T-cell (primary cell): ENCODE data around the gene RAB27B. TPM values are rescaled to one million over a fixed set of nuclear protein-coding genes. Genes with fewer than 3 reads are reported as not detected.

Experiments used
- ATAC-seq, 4 experiments: fragments of 200-7000 bp in 3 of 4; fragments of 150-1000 bp in 1 of 4; cut with Tn5 transposase; replicated peaks in 1 of 4; 1 replicate in 3 of 4; 2 replicates in 1 of 4; pipeline ENCODE4 v1.10.0; 2021; ENCODE audit warnings: moderate library complexity in 3 of 4, mild to moderate bottlenecking in 2 of 4, moderate number of reproducible peaks in 1 of 4
- CTCF ChIA-PET, 2 donors: fragments of 300-600 bp; sonication (Branson Sonifier 250); formaldehyde crosslinking; loops; one replicate each; lab custom pipeline; 2022; ENCODE audit warnings: antibody characterized with exemption in 2 of 2; lab: Charles Lee
- POLR2A ChIA-PET, 2 donors: fragments of 300-600 bp; sonication (Branson Sonifier 250); formaldehyde crosslinking; loops; one replicate each; lab custom pipeline; 2022; ENCODE audit warnings: antibody characterized with exemption in 2 of 2; lab: Charles Lee
- DNase-seq, 35 experiments: peaks; one replicate each; pipeline versions ENCODE4 v3.0.0 to v3.0.0-alpha.2; 2013 to 2023
- H3K27ac ChIP-seq: one replicate; pipeline ENCODE4 v1.5.1; 2013; ENCODE audit warnings: low read length
- H3K27me3 ChIP-seq, 2 experiments: replicated peaks in 1 of 2; 1 replicate in 1 of 2; 2 replicates in 1 of 2; pipeline versions ENCODE4 v1.6.1 to v1.7.0; 2013; ENCODE audit warnings: low read length in 1 of 2, mixed read lengths in 1 of 2; ENCODE audit not compliant: control insufficient read depth in 2 of 2, insufficient read depth in 2 of 2; ENCODE audit errors: extremely low read depth in 1 of 2
- H3K36me3 ChIP-seq, 2 donors: 1 replicate in 1 of 2; 2 replicates in 1 of 2; pipeline versions ENCODE4 v1.6.1 to v1.7.0; 2013; ENCODE audit warnings: low read length in 1 of 2; ENCODE audit not compliant: control insufficient read depth in 2 of 2, insufficient read depth in 1 of 2; ENCODE audit errors: extremely low read depth in 1 of 2
- H3K4me1 ChIP-seq, 2 experiments: 1 replicate in 1 of 2; 2 replicates in 1 of 2; pipeline versions ENCODE4 v1.6.1 to v1.7.0; 2013; ENCODE audit warnings: low read length in 2 of 2, mixed read lengths in 1 of 2; ENCODE audit not compliant: insufficient read depth in 2 of 2, control insufficient read depth in 1 of 2; ENCODE audit errors: extremely low read depth in 1 of 2
- H3K4me3 ChIP-seq, 2 donors: 1 replicate in 1 of 2; 2 replicates in 1 of 2; pipeline versions ENCODE4 v1.5.1 to v1.7.0; 2013; ENCODE audit warnings: mild to moderate bottlenecking in 2 of 2, low read length in 1 of 2, moderate library complexity in 1 of 2; ENCODE audit not compliant: control insufficient read depth in 1 of 2; ENCODE audit errors: extremely low read depth in 1 of 2
- H3K9me3 ChIP-seq: 2 replicates; pipeline ENCODE4 v1.7.0; 2013
- H3K27ac Mint-ChIP-seq, 2 donors: one replicate each; pipeline ENCODE4 v1.8.0; 2020 to 2021; ENCODE audit warnings: mild to moderate bottlenecking in 2 of 2, mixed read lengths in 2 of 2
- H3K27me3 Mint-ChIP-seq, 2 donors: one replicate each; pipeline ENCODE4 v1.8.0; 2021 to 2022; ENCODE audit warnings: mixed read lengths in 2 of 2
- H3K36me3 Mint-ChIP-seq: one replicate; pipeline ENCODE4 v1.8.0; 2021; ENCODE audit warnings: mixed read lengths
- H3K4me1 Mint-ChIP-seq, 3 donors: one replicate each; pipeline ENCODE4 v1.8.0; 2020 to 2022; ENCODE audit warnings: mixed read lengths in 3 of 3, mild to moderate bottlenecking in 1 of 3
- H3K4me3 Mint-ChIP-seq, 3 donors: one replicate each; pipeline ENCODE4 v1.8.0; 2020 to 2022; ENCODE audit warnings: mild to moderate bottlenecking in 3 of 3, mixed read lengths in 3 of 3, moderate library complexity in 3 of 3
- H3K9me3 Mint-ChIP-seq, 3 donors: one replicate each; pipeline ENCODE4 v1.8.0; 2020 to 2022; ENCODE audit warnings: mixed read lengths in 3 of 3
- WGBS: methylation state at CpG from one replicate; pipeline ENCODE4 v1.1.5; 2013; ENCODE audit warnings: missing lambda C conversion rate; ENCODE audit not compliant: insufficient coverage; 5-methylcytosine and 5-hydroxymethylcytosine counted together
- total RNA-seq, 35 experiments: library from RNA in 6 of 35; stranded (reverse) in 6 of 35; fragments of 120-200 nt in 1 of 35; gene quantifications; one replicate each; pipeline versions ENCODE4 v1.2.1 to v1.2.4 and lab custom pipeline; 2013 to 2026

Gene RAB27B
- total RNA-seq, 5 donors from 2014 or later (not counting 1 experiment from before 2014, with no cell fraction given) = 2.6 to 4.3 (median 3.0) TPM

- ATAC-seq (no peak), DNase-seq (no peak)
- H3K9me3 ChIP-seq = no peaks in the 10 kb centered on the region
- POLR2A ChIA-PET = no interaction called here
- no peak overlapping the region for H3K27ac ChIP-seq
- no peak overlapping the region for H3K27ac Mint-ChIP-seq
- no peaks in the 10 kb centered on the region for H3K27me3 Mint-ChIP-seq
- no peaks in the 10 kb centered on the region for H3K27me3 ChIP-seq
- H3K36me3 ChIP-seq = no peaks in the 10 kb centered on the region
- CTCF ChIA-PET = no interaction called here
- peaks cover 24% of the 10 kb centered on the region for H3K36me3 Mint-ChIP-seq
- no peak overlapping the region for H3K4me3 ChIP-seq
- 88% methylated on average over 2 of the region's 6 CpGs for WGBS
- peaks cover 0 to 5% (median 0%) of the 10 kb centered on the region in 3 donors for H3K9me3 Mint-ChIP-seq
- H3K4me1 ChIP-seq = peaks cover 0 to 3% of the 10 kb centered on the region in 2 experiments
- H3K4me3 Mint-ChIP-seq = no peak overlapping the region
- H3K4me1 Mint-ChIP-seq = no peaks in the 10 kb centered on the region
Observed at GRCh38 chr18:54883816-54884604, 55.7 kb downstream of the RAB27B start.

- Mint-ChIP-seq H3K27ac (no peak overlapping the region), H3K4me1 (no peaks in the 10 kb centered on the region), H3K27me3 (no peaks in the 10 kb centered on the region), H3K9me3 (no peaks in the 10 kb centered on the region), H3K4me3 (no peak overlapping the region), H3K36me3 (peaks cover 20% of the 10 kb centered on the region)
- ChIA-PET CTCF (no interaction called here), POLR2A (no interaction called here)
- Histone ChIP-seq H3K9me3 (no peaks in the 10 kb centered on the region), H3K4me3 (no peak overlapping the region), H3K4me1 (peaks cover 0 to 3% of the 10 kb centered on the region in 2 experiments), H3K27ac (no peak overlapping the region), H3K36me3 (no peaks in the 10 kb centered on the region), H3K27me3 (no peaks in the 10 kb centered on the region)
- WGBS = no CpG with 5 or more reads among the region's 2 CpGs
- DNase-seq = no peak
- ATAC-seq = no peak
Observed at GRCh38 chr18:54888378-54888777, 60.1 kb downstream of the RAB27B start.

- WGBS = no CpG with 5 or more reads among the region's 2 CpGs
Observed at GRCh38 chr18:54888933-54889332, 60.7 kb downstream of the RAB27B start.

GRCh38 chr18:54899500-54899899 lies 71.2 kb downstream of the RAB27B start:
- peaks cover 0 to 3% of the 10 kb centered on the region in 2 donors for H3K27me3 Mint-ChIP-seq

More at GRCh38 chr18:54888933-54889332, 60.7 kb downstream of the RAB27B start:
- Histone ChIP-seq H3K4me1 (peaks cover 0 to 3% of the 10 kb centered on the region in 2 experiments), H3K9me3 (no peaks in the 10 kb centered on the region), H3K27ac (no peak overlapping the region), H3K27me3 (no peaks in the 10 kb centered on the region), H3K36me3 (no peaks in the 10 kb centered on the region), H3K4me3 (no peak overlapping the region)
- Mint-ChIP-seq H3K4me3 (no peak overlapping the region), H3K27me3 (no peaks in the 10 kb centered on the region), H3K36me3 (peaks cover 20% of the 10 kb centered on the region), H3K9me3 (no peaks in the 10 kb centered on the region), H3K4me1 (no peaks in the 10 kb centered on the region), H3K27ac (no peak overlapping the region)
- DNase-seq = no peak
- ATAC-seq = no peak
- ChIA-PET CTCF (no interaction called here), POLR2A (no interaction called here)

GRCh38 chr18:54900290-54900689 lies 72.0 kb downstream of the RAB27B start:
- Mint-ChIP-seq H3K27ac (no peak overlapping the region), H3K4me3 (no peak overlapping the region), H3K4me1 (no peaks in the 10 kb centered on the region), H3K27me3 (peaks cover 0 to 3% of the 10 kb centered on the region in 2 donors), H3K36me3 (no peaks in the 10 kb centered on the region), H3K9me3 (no peaks in the 10 kb centered on the region)
- ATAC-seq (no peak), DNase-seq (no peak)
- Histone ChIP-seq H3K4me1 (no peaks in the 10 kb centered on the region), H3K27me3 (no peaks in the 10 kb centered on the region), H3K9me3 (no peaks in the 10 kb centered on the region), H3K4me3 (no peak overlapping the region), H3K27ac (no peak overlapping the region), H3K36me3 (no peaks in the 10 kb centered on the region)
- CTCF ChIA-PET = no interaction called here
- POLR2A ChIA-PET = no interaction called here
- WGBS = 100% methylated on average over 1 of the region's 2 CpGs

More at GRCh38 chr18:54899500-54899899, 71.2 kb downstream of the RAB27B start:
- Histone ChIP-seq H3K4me3 (no peak overlapping the region), H3K27ac (no peak overlapping the region), H3K36me3 (no peaks in the 10 kb centered on the region), H3K9me3 (no peaks in the 10 kb centered on the region), H3K27me3 (no peaks in the 10 kb centered on the region), H3K4me1 (no peaks in the 10 kb centered on the region)
- POLR2A ChIA-PET = no interaction called here
- Mint-ChIP-seq H3K4me3 (no peak overlapping the region), H3K9me3 (no peaks in the 10 kb centered on the region), H3K36me3 (no peaks in the 10 kb centered on the region), H3K4me1 (no peaks in the 10 kb centered on the region), H3K27ac (no peak overlapping the region)
- CTCF ChIA-PET = no interaction called here
- no peak for ATAC-seq
- no peak for DNase-seq

- no peaks in the 10 kb centered on the region for H3K36me3 ChIP-seq
- no peak overlapping the region for H3K27ac Mint-ChIP-seq
- peaks cover 0 to 8% of the 10 kb centered on the region in 2 donors for H3K27me3 Mint-ChIP-seq
- ChIA-PET POLR2A (no interaction called here), CTCF (interaction anchor here in 1 of 2 donors (0.6 kb wide), 1 partner anchor 48 kb away, joined by 11 read pairs; no protein-coding TSS in a partner anchor)
- WGBS = 100% methylated on average over 2 of the region's 2 CpGs
- peaks cover 0 to 4% of the 10 kb centered on the region in 2 experiments for H3K27me3 ChIP-seq
- H3K4me1 Mint-ChIP-seq = no peaks in the 10 kb centered on the region
- H3K9me3 Mint-ChIP-seq = no peaks in the 10 kb centered on the region
- no peak overlapping the region for H3K4me3 Mint-ChIP-seq
- ATAC-seq (no peak), DNase-seq (no peak)
- H3K27ac ChIP-seq = no peak overlapping the region
- no peaks in the 10 kb centered on the region for H3K9me3 ChIP-seq
- H3K36me3 Mint-ChIP-seq = no peaks in the 10 kb centered on the region
- H3K4me1 ChIP-seq = no peaks in the 10 kb centered on the region
- no peak overlapping the region for H3K4me3 ChIP-seq
Observed at GRCh38 chr18:54904581-54904980, 76.3 kb downstream of the RAB27B start.
